ENCODE results near the gene RASSF3.

- TF ChIP-seq CTCF (IDR thresholded peaks at IDR 0.05), result no peak
- no peak for TF ChIP-seq POLR2A (IDR thresholded peaks at IDR 0.05)
These were observed 89.3 kb downstream of the RASSF3 start for GRCh38 chr12:64699504-64700115.
